ENCODE results near the gene NHERF2. TPM values are rescaled to one million over a fixed set of nuclear protein-coding genes. Genes with fewer than 3 reads are reported as not detected.

The NHERF2 gene
- total RNA-seq, 4 donors from 2014 or later: 13.8 to 36.5 (median 21.8) TPM

GRCh38 chr16:1993731-1994131 lies 33.0 kb upstream of the NHERF2 start:
- Histone ChIP-seq H3K9me3 (no peaks in the 10 kb centered on the region), H3K4me3 (no peak overlapping the region), H3K4me1 (peaks cover 49% of the 10 kb centered on the region), H3K36me3 (peaks cover 19% of the 10 kb centered on the region), H3K27me3 (peaks cover 26% of the 10 kb centered on the region), H3K27ac (no peak overlapping the region)
- DNase-seq (ENCODE audit: low spot score in 2 of 2): no peak
- no peak for TF ChIP-seq POLR2A (IDR thresholded peaks at IDR 0.05)
- TF ChIP-seq POLR2AphosphoS5 (IDR thresholded peaks at IDR 0.05): no peak
- no peak for TF ChIP-seq EP300 (IDR thresholded peaks at IDR 0.05)
- TF ChIP-seq, protein P1, sequence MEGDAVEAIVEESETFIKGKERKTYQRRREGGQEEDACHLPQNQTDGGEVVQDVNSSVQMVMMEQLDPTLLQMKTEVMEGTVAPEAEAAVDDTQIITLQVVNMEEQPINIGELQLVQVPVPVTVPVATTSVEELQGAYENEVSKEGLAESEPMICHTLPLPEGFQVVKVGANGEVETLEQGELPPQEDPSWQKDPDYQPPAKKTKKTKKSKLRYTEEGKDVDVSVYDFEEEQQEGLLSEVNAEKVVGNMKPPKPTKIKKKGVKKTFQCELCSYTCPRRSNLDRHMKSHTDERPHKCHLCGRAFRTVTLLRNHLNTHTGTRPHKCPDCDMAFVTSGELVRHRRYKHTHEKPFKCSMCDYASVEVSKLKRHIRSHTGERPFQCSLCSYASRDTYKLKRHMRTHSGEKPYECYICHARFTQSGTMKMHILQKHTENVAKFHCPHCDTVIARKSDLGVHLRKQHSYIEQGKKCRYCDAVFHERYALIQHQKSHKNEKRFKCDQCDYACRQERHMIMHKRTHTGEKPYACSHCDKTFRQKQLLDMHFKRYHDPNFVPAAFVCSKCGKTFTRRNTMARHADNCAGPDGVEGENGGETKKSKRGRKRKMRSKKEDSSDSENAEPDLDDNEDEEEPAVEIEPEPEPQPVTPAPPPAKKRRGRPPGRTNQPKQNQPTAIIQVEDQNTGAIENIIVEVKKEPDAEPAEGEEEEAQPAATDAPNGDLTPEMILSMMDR (IDR thresholded peaks at IDR 0.05): no peak
- 18% methylated on average over 1 of the region's 2 CpGs for WGBS

- Histone ChIP-seq H3K27me3 (no peaks in the 10 kb centered on the region), H3K9me3 (no peaks in the 10 kb centered on the region), H3K4me1 (peaks cover 14% of the 10 kb centered on the region), H3K27ac (peak overlapping the region; percentile 63), H3K36me3 (peaks cover 59% of the 10 kb centered on the region), H3K4me3 (no peak overlapping the region)
- WGBS: 78% methylated on average over 26 of the region's 26 CpGs
- no peak for DNase-seq (ENCODE audit: low spot score in 2 of 2)
- TF ChIP-seq POLR2AphosphoS5 (IDR thresholded peaks at IDR 0.05): no peak
- no peak for TF ChIP-seq EP300 (IDR thresholded peaks at IDR 0.05)
- TF ChIP-seq POLR2A (IDR thresholded peaks at IDR 0.05): no peak
- TF ChIP-seq, protein P1 (IDR thresholded peaks at IDR 0.05): no peak
Observed at GRCh38 chr16:1997494-1998359, 29.0 kb upstream of the NHERF2 start.

- Histone ChIP-seq H3K27ac (no peak overlapping the region), H3K4me1 (peaks cover 16% of the 10 kb centered on the region), H3K4me3 (no peak overlapping the region), H3K9me3 (no peaks in the 10 kb centered on the region), H3K36me3 (peaks cover 65% of the 10 kb centered on the region), H3K27me3 (no peaks in the 10 kb centered on the region)
- TF ChIP-seq POLR2AphosphoS5 (IDR thresholded peaks at IDR 0.05) (no peak), EP300 (IDR thresholded peaks at IDR 0.05) (no peak), POLR2A (IDR thresholded peaks at IDR 0.05) (no peak)
- TF ChIP-seq, protein P1 (IDR thresholded peaks at IDR 0.05): no peak
- no peak for DNase-seq (ENCODE audit: low spot score in 2 of 2)
- 90% methylated on average over 21 of the region's 27 CpGs for WGBS
Observed at GRCh38 chr16:1998360-1998835, 28.3 kb upstream of the NHERF2 start.

DNA sequence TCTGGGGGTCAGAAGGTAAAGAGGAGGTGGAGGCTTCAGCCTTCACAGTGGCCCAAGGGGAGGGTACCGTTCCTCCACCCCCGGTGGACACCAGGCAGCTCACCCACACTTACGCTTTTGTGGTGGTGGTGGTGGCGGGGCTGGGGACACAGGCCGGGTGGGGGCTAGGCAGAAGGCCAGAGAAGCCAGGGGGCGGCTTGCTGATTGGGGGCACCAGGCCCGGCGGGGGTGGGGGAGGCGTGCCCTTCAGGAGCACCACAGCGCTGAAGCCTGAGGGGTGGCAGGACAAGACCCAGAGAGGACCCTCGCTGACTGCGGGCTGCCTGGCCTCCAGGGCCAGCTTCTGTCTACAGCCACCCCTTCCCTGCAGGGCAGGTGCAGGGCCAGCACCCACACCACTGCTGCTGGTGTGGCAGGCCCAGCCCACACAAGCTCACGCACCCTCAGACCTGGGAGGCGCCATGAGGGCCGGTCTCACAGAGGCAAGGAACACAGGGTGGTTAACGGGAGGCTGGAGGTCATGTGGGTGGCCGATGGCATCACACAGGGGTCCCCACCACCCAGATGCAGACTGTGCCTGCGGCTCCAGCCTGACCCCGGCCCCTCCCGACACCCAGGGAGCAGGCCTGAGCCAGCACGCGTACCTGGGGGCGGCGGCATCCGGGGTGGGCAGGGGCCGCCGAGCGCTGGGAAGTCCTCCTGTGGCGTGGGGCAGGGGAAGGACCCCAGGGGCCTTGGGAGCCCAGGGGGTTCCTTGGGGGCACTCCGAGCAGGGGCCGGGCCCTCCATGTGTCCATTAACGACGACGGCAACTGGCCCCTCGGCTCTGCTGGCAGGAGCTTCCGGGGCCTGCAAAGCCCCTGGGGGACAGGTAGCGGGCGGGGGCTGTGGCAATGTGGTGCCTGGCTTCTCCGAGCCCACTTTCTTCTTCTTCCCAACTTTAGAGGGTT lies 27.6 kb upstream of the NHERF2 start:
- TF ChIP-seq POLR2A (IDR thresholded peaks at IDR 0.05): no peak
- TF ChIP-seq, protein P1 (IDR thresholded peaks at IDR 0.05): no peak
- TF ChIP-seq POLR2AphosphoS5 (IDR thresholded peaks at IDR 0.05): no peak
- no peak for TF ChIP-seq EP300 (IDR thresholded peaks at IDR 0.05)
- H3K27me3 ChIP-seq: no peaks in the 10 kb centered on the region
- peaks cover 67% of the 10 kb centered on the region for H3K36me3 ChIP-seq
- H3K4me1 ChIP-seq: peaks cover 23% of the 10 kb centered on the region
- no peak overlapping the region for H3K4me3 ChIP-seq
- DNase-seq (ENCODE audit: low spot score in 2 of 2): no peak
- no peak overlapping the region for H3K27ac ChIP-seq
- 89% methylated on average over 7 of the region's 39 CpGs for WGBS
- H3K9me3 ChIP-seq: no peaks in the 10 kb centered on the region
